ENCODE results near the gene CCDC159. TPM values are rescaled to one million over a fixed set of nuclear protein-coding genes. Genes with fewer than 3 reads are reported as not detected.
A peak's percentile ranks its signal among the peaks of the same experiment; 100 is the strongest.
"Not testable (repeated sequence)": the region's sequence is repeated elsewhere in the genome, so short reads cannot be mapped to it uniquely, and the experiment has no call there.

The CCDC159 gene
- total RNA-seq, 5 donors from 2014 or later (not counting 1 experiment from before 2014, with no cell fraction given) = 59.7 to 81.8 (median 69.6) TPM

DNA sequence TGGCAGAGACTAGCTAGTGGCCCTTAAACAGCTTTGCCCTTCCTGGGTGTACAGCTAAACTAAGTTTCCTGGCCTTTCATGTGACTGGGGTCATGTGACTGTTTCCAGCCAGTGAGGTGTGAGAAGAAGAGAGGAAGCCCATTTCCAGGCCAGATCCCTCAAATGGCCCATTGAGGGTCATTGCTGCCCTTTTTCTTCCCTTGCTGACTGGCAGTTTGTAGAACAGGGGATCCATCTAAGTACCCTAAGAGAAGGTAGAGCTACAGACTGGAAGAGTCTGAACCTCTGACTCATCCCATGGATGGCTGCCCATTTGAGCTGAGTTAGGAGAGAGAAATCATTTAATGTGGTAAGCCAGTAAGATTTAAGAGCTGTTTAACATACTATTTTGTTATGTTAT, 30.9 kb downstream of the CCDC159 start:
- Histone ChIP-seq H3K9me3 (no peaks in the 10 kb centered on the region), H3K4me3 (ENCODE audit: control insufficient read depth in 1 of 2, extremely low read depth in 1 of 2, low read length in 1 of 2) (no peak overlapping the region), H3K27ac (ENCODE audit: low read length) (no peak overlapping the region), H3K4me1 (ENCODE audit: control insufficient read depth in 1 of 2, extremely low read depth in 1 of 2, insufficient read depth in 2 of 2, low read length in 2 of 2) (peaks cover 14 to 64% of the 10 kb centered on the region in 2 experiments), H3K36me3 (ENCODE audit: control insufficient read depth in 2 of 2, extremely low read depth in 1 of 2, insufficient read depth in 1 of 2, low read length in 1 of 2) (peaks cover 0 to 14% of the 10 kb centered on the region in 2 donors), H3K27me3 (replicated peaks in 1 of 2; ENCODE audit: control insufficient read depth in 2 of 2, extremely low read depth in 1 of 2, insufficient read depth in 2 of 2, low read length in 1 of 2) (peaks cover 0 to 10% of the 10 kb centered on the region in 2 experiments)
- Mint-ChIP-seq H3K4me3 (peak overlapping the region in 2 of 3 donors; percentile 28 to 45), H3K9me3 (no peaks in the 10 kb centered on the region), H3K4me1 (peaks cover 44 to 53% (median 47%) of the 10 kb centered on the region in 3 donors), H3K27ac (peak overlapping the region; percentile 72 to 79), H3K36me3 (peaks cover 5% of the 10 kb centered on the region), H3K27me3 (peaks cover 0 to 8% of the 10 kb centered on the region in 2 donors)
- DNase-seq (no peak), ATAC-seq (replicated peaks in 1 of 4) (no peak)
- ChIA-PET CTCF (interaction anchor here (0.6 to 0.7 kb wide), 3 partner anchors 14 to 104 kb away, joined by 5 to 6 read pairs (median 5); no protein-coding TSS in a partner anchor), POLR2A (interaction anchor here in 1 of 2 donors (0.6 to 0.8 kb wide), 2 partner anchors 95 to 711 kb away, joined by 4 to 7 read pairs; no protein-coding TSS in a partner anchor)

DNA sequence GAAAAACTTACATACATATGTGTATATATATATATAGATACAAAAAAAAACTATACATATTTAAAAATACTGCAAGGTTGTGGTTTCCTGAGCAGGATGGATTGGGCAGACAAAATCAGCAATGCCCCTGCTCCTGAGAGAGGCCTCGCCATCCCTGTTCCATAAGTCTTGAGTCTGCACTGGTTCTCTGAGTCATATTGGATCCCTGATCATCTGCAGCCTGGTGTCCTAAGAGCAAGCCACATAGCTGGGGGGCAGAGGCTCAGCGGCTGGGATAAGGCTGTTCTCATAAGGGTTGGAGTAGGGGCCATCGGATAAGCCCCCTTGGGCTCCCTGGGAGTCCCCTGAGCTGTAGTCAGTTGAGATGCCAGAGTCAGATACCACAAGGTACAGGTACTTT, 31.4 kb downstream of the CCDC159 start:
- Mint-ChIP-seq H3K27me3 (peaks cover 0 to 11% of the 10 kb centered on the region in 2 donors), H3K9me3 (no peaks in the 10 kb centered on the region), H3K4me1 (peaks cover 48 to 55% (median 51%) of the 10 kb centered on the region in 3 donors), H3K36me3 (peaks cover 5% of the 10 kb centered on the region), H3K27ac (peak overlapping the region in 1 of 2 donors; percentile 67), H3K4me3 (no peak overlapping the region)
- Histone ChIP-seq H3K9me3 (no peaks in the 10 kb centered on the region), H3K27ac (ENCODE audit: low read length) (no peak overlapping the region), H3K4me1 (ENCODE audit: control insufficient read depth in 1 of 2, extremely low read depth in 1 of 2, insufficient read depth in 2 of 2, low read length in 2 of 2) (peaks cover 14 to 69% of the 10 kb centered on the region in 2 experiments), H3K4me3 (ENCODE audit: control insufficient read depth in 1 of 2, extremely low read depth in 1 of 2, low read length in 1 of 2) (no peak overlapping the region), H3K27me3 (replicated peaks in 1 of 2; ENCODE audit: control insufficient read depth in 2 of 2, extremely low read depth in 1 of 2, insufficient read depth in 2 of 2, low read length in 1 of 2) (peaks cover 0 to 15% of the 10 kb centered on the region in 2 experiments), H3K36me3 (ENCODE audit: control insufficient read depth in 2 of 2, extremely low read depth in 1 of 2, insufficient read depth in 1 of 2, low read length in 1 of 2) (peaks cover 0 to 14% of the 10 kb centered on the region in 2 donors)
- ATAC-seq (replicated peaks in 1 of 4) (no peak), DNase-seq (no peak)
- POLR2A ChIA-PET = no interaction called here
- CTCF ChIA-PET = interaction anchor here in 1 of 2 donors (0.6 kb wide), 1 partner anchor 14 kb away, joined by 5 read pairs; no protein-coding TSS in a partner anchor
- WGBS (ENCODE audit: insufficient coverage) = 93% methylated on average over 3 of the region's 3 CpGs

DNA sequence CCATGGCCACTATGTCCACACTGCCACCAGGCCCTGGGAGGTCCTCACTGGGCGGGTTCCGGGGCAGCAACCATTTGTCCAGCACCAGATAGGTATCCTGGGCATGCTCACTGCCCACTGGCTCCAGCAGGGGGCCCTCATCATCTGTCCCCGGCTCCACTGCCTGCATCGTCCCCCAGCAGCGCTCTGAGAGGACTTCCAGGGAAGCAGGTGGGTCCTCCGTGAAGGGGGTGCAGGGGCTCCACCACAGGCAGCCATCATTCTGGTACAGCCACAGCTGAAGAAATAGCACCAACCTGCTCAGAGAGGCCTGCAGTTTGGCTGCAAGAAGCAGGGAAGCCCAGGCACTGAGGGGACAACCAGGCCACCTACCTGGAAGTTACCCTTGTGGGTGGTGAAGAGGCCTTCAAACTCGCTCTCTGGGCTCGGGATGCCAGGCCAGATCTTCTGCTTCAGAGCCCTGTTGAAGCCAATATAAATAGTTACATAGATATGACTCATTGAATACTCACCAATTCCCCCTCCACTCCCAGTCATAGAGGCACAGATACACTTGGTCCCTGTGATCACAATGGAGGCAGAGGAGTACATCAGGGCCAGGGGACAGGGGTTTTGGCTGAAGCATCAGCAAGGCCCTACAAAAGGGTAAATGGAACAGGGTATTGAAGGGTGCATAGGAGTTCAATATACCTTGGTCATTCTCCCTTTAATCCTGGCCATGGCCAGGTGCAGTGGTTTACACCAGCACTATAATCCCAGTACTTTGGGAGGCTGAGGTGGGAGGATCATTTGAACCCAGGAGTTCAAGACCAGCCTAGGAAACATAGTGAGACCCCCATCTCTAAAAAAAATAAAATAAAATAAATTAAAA, 32.2 kb downstream of the CCDC159 start:
- whole genome bisulfite sequencing (ENCODE audit: insufficient coverage) = 91% methylated on average over 6 of the region's 8 CpGs
- Histone ChIP-seq H3K4me1 (ENCODE audit: control insufficient read depth in 1 of 2, extremely low read depth in 1 of 2, insufficient read depth in 2 of 2, low read length in 2 of 2) (peaks cover 14 to 75% of the 10 kb centered on the region in 2 experiments), H3K9me3 (no peaks in the 10 kb centered on the region), H3K27me3 (replicated peaks in 1 of 2; ENCODE audit: control insufficient read depth in 2 of 2, extremely low read depth in 1 of 2, insufficient read depth in 2 of 2, low read length in 1 of 2) (peaks cover 0 to 23% of the 10 kb centered on the region in 2 experiments), H3K36me3 (ENCODE audit: control insufficient read depth in 2 of 2, extremely low read depth in 1 of 2, insufficient read depth in 1 of 2, low read length in 1 of 2) (peaks cover 0 to 14% of the 10 kb centered on the region in 2 donors), H3K4me3 (ENCODE audit: control insufficient read depth in 1 of 2, extremely low read depth in 1 of 2, low read length in 1 of 2) (no peak overlapping the region), H3K27ac (ENCODE audit: low read length) (no peak overlapping the region)
- peaks cover 5% of the 10 kb centered on the region for H3K36me3 Mint-ChIP-seq
- H3K27me3 Mint-ChIP-seq = peaks cover 0 to 16% of the 10 kb centered on the region in 2 donors
- peak overlapping the region in 1 of 3 donors; percentile 28 for H3K4me3 Mint-ChIP-seq
- peaks cover 51 to 56% (median 55%) of the 10 kb centered on the region in 3 donors for H3K4me1 Mint-ChIP-seq
- no peak for DNase-seq
- POLR2A ChIA-PET = no interaction called here
- H3K27ac Mint-ChIP-seq = no peak overlapping the region
- ATAC-seq (replicated peaks in 1 of 4) = no peak
- CTCF ChIA-PET = interaction anchor here in 1 of 2 donors (0.6 kb wide), 1 partner anchor 27 kb away, joined by 3 read pairs; no protein-coding TSS in a partner anchor
- H3K9me3 Mint-ChIP-seq = no peaks in the 10 kb centered on the region

DNA sequence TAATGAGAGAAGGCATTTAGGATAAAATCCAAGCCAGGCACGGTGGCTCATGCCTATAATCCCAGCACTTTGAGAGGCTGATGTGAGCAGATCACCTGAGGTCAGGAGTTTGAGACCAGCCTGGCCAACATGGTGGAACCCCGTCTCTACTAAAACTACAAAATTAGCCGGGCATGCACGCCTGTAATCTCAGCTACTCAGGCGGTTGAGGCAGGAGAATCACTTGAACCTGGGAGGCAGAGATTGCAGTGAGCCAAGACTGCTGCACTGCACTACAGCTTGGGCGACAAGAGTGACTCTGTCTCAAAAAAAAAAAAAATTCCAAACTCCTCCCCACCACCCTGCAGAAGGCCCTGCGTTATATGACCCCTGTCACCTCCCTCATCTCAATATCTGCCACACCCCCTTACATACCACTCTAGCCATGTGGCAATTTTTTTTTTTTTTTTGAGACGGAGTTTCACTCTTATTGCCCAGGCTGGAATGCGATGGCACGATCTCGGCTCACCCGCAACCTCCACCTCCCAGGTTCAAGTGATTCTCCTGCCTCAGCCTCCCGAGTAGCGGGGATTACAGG, 33.0 kb downstream of the CCDC159 start:
- ATAC-seq (replicated peaks in 1 of 4); H3K27ac ChIP-seq (ENCODE audit: low read length); H3K27ac Mint-ChIP-seq; DNase-seq; POLR2A ChIA-PET; CTCF ChIA-PET; H3K9me3 ChIP-seq; H3K4me3 ChIP-seq (ENCODE audit: control insufficient read depth in 1 of 2, extremely low read depth in 1 of 2, low read length in 1 of 2); H3K36me3 Mint-ChIP-seq; H3K9me3 Mint-ChIP-seq: not testable (repeated sequence)
- H3K27me3 ChIP-seq (replicated peaks in 1 of 2; ENCODE audit: control insufficient read depth in 2 of 2, extremely low read depth in 1 of 2, insufficient read depth in 2 of 2, low read length in 1 of 2) = peaks cover 0 to 31% of the 10 kb centered on the region in 2 experiments
- peaks cover 10 to 75% of the 10 kb centered on the region in 2 experiments for H3K4me1 ChIP-seq (ENCODE audit: control insufficient read depth in 1 of 2, extremely low read depth in 1 of 2, insufficient read depth in 2 of 2, low read length in 2 of 2)
- WGBS (ENCODE audit: insufficient coverage) = 89% methylated on average over 5 of the region's 14 CpGs
- Mint-ChIP-seq H3K4me3 (peak overlapping the region in 1 of 3 donors; percentile 86), H3K27me3 (peaks cover 0 to 16% of the 10 kb centered on the region in 2 donors), H3K4me1 (peaks cover 51 to 57% (median 56%) of the 10 kb centered on the region in 3 donors)
- H3K36me3 ChIP-seq (ENCODE audit: control insufficient read depth in 2 of 2, extremely low read depth in 1 of 2, insufficient read depth in 1 of 2, low read length in 1 of 2) = peaks cover 0 to 14% of the 10 kb centered on the region in 2 donors

DNA sequence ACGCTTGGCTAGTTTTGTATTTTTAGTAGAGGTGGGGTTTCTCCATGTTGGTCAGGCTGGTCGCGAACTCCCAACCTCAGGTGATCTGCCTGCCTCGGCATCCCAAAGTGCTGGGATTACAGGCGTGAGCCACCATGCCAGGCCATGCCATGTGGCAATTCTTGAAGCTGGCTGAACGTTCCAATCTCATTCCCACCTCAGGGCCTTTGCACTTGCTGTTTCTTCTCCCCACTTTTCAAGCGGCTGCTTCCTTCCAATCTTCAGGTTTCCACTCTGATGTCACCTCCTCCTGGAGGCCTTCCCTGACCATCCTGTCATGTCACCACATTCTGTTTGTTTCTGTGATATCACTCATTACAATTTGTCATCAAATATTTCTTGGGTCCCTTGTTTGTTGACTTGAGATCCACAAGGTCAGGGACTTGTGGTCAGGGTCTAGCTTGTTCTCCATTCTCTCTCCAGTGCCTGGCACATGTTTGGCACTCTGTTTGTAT, 33.6 kb downstream of the CCDC159 start:
- H3K9me3 Mint-ChIP-seq = no peaks in the 10 kb centered on the region
- Histone ChIP-seq H3K36me3 (ENCODE audit: control insufficient read depth in 2 of 2, extremely low read depth in 1 of 2, insufficient read depth in 1 of 2, low read length in 1 of 2) (peaks cover 0 to 14% of the 10 kb centered on the region in 2 donors), H3K4me3 (ENCODE audit: control insufficient read depth in 1 of 2, extremely low read depth in 1 of 2, low read length in 1 of 2) (no peak overlapping the region), H3K27me3 (replicated peaks in 1 of 2; ENCODE audit: control insufficient read depth in 2 of 2, extremely low read depth in 1 of 2, insufficient read depth in 2 of 2, low read length in 1 of 2) (peaks cover 0 to 33% of the 10 kb centered on the region in 2 experiments), H3K27ac (ENCODE audit: low read length) (peak overlapping the region; percentile 91), H3K9me3 (no peaks in the 10 kb centered on the region), H3K4me1 (ENCODE audit: control insufficient read depth in 1 of 2, extremely low read depth in 1 of 2, insufficient read depth in 2 of 2, low read length in 2 of 2) (peaks cover 10 to 75% of the 10 kb centered on the region in 2 experiments)
- ChIA-PET POLR2A (interaction anchor here in 1 of 2 donors (0.5 kb wide), 1 partner anchor 35 kb away, joined by 9 read pairs; no protein-coding TSS in a partner anchor), CTCF (interaction anchor here (0.7 to 2.4 kb wide), 3 partner anchors 27 to 103 kb away, joined by 3 to 26 read pairs (median 14); no protein-coding TSS in a partner anchor)
- DNase-seq (no peak), ATAC-seq (replicated peaks in 1 of 4) (no peak)
- peak overlapping the region; percentile 98 for H3K27ac Mint-ChIP-seq
- peaks cover 0 to 17% of the 10 kb centered on the region in 2 donors for H3K27me3 Mint-ChIP-seq
- peaks cover 51 to 62% (median 56%) of the 10 kb centered on the region in 3 donors for H3K4me1 Mint-ChIP-seq
- peaks cover 5% of the 10 kb centered on the region for H3K36me3 Mint-ChIP-seq
- 95% methylated on average over 6 of the region's 7 CpGs for WGBS (ENCODE audit: insufficient coverage)
- H3K4me3 Mint-ChIP-seq = peak overlapping the region; percentile 86 to 92 (median 90)

Measured in T-cell (primary cell).